ENCODE data around the gene PIGW.

The PIGW gene

GRCh38 chr17:36509272-36509985 lies 25.4 kb upstream of the PIGW start:
- no peak for DNase-seq

GRCh38 chr17:36510636-36511035 lies 24.2 kb upstream of the PIGW start:
- no peak for DNase-seq

- no peak for DNase-seq
These were observed 23.6 kb upstream of the PIGW start for GRCh38 chr17:36511216-36511615.

- DNase-seq, result no peak
These were observed 22.1 kb upstream of the PIGW start for GRCh38 chr17:36512641-36513040.

- no peak for DNase-seq
These were observed 19.9 kb upstream of the PIGW start for GRCh38 chr17:36514856-36515255.

- DNase-seq, result no peak
These were observed 18.9 kb upstream of the PIGW start for GRCh38 chr17:36515837-36516236.

- DNase-seq, result no peak
These were observed 11.7 kb upstream of the PIGW start for GRCh38 chr17:36523113-36523512.

- DNase-seq, result no peak
These were observed 10.3 kb upstream of the PIGW start for GRCh38 chr17:36524428-36524876.

- DNase-seq, result no peak
These were observed 9.7 kb upstream of the PIGW start for GRCh38 chr17:36525113-36525512.

GRCh38 chr17:36525888-36526287 lies 8.9 kb upstream of the PIGW start:
- DNase-seq, result no peak

- no peak for DNase-seq
These were observed 7.1 kb upstream of the PIGW start for GRCh38 chr17:36527621-36528250.

GRCh38 chr17:36529121-36529520 lies 5.7 kb upstream of the PIGW start:
- no peak for DNase-seq

- no peak for DNase-seq
These were observed 2.3 kb upstream of the PIGW start for GRCh38 chr17:36532435-36532975.

- peak; percentile 42 for DNase-seq
These were observed 600 bp upstream of the PIGW start for GRCh38 chr17:36533935-36534839.

GRCh38 chr17:36535669-36536081 lies 888 bp downstream of the PIGW start:
- no peak for DNase-seq

GRCh38 chr17:36540696-36541095 lies 5.9 kb downstream of the PIGW start:
- DNase-seq, result no peak

GRCh38 chr17:36542755-36543154 lies 8.0 kb downstream of the PIGW start:
- DNase-seq, result no peak

GRCh38 chr17:36544044-36544306 lies 9.2 kb downstream of the PIGW start:
- no peak for DNase-seq

- DNase-seq, result peak; percentile 28
These were observed 9.7 kb downstream of the PIGW start, which contains the start of gene GGNBP2 for GRCh38 chr17:36544307-36545076. Gene GGNBP2 (plus strand): TSS chr17:36544919. CDS start chr17:36545725, 806 bp downstream.

GRCh38 chr17:36545077-36545464 lies 10.3 kb downstream of the PIGW start:
- DNase-seq, result no peak

GRCh38 chr17:36545465-36546417 lies 11.0 kb downstream of the PIGW start:
- DNase-seq, result peak; percentile 89

Measured in NCI-H1436 treated with DMSO at 0.1 percent for 48 hours (cell line).